Naive thymus-derived CD8-positive, alpha-beta T cell (primary cell): ENCODE measurements around the gene CDC42BPB. TPM values are rescaled to one million over a fixed set of nuclear protein-coding genes. Genes with fewer than 3 reads are reported as not detected.

Experiments used
- ATAC-seq, 2 donors: fragments of 150-1000 bp; cut with Tn5 transposase in 1 of 2; sonication (Bioruptor Pico), chemical (Tn5 transposase) in 1 of 2; 1 replicate in 1 of 2; 2 replicates in 1 of 2; pipeline ENCODE4 v1.10.0; 2021; ENCODE audit warnings: mild to moderate bottlenecking in 2 of 2, moderate library complexity in 2 of 2
- POLR2A ChIA-PET: fragments of 350-600 bp; sonication (Branson Sonifier 250); formaldehyde crosslinking; loops from one replicate; lab custom pipeline; 2021; ENCODE audit warnings: antibody characterized with exemption; lab: Charles Lee
- DNase-seq, 10 donors: peaks; one replicate each; pipeline versions ENCODE4 v3.0.0 to v3.0.0-alpha.2; 2020 to 2022
- H3K27ac Mint-ChIP-seq, 10 donors: one replicate each; pipeline ENCODE4 v1.8.0; 2020 to 2022; ENCODE audit warnings: mild to moderate bottlenecking in 10 of 10, mixed read lengths in 10 of 10, moderate library complexity in 4 of 10, inconsistent platforms in 1 of 10
- H3K27me3 Mint-ChIP-seq, 5 donors: one replicate each; pipeline ENCODE4 v1.8.0; 2021 to 2022; ENCODE audit warnings: mixed read lengths in 5 of 5
- H3K36me3 Mint-ChIP-seq, 3 donors: one replicate each; pipeline ENCODE4 v1.8.0; 2020 to 2022; ENCODE audit warnings: mixed read lengths in 3 of 3, mild to moderate bottlenecking in 2 of 3, inconsistent platforms in 1 of 3
- H3K4me1 Mint-ChIP-seq, 4 donors: one replicate each; pipeline ENCODE4 v1.8.0; 2021 to 2022; ENCODE audit warnings: mixed read lengths in 4 of 4
- H3K4me3 Mint-ChIP-seq, 10 donors: one replicate each; pipeline ENCODE4 v1.8.0; 2020 to 2022; ENCODE audit warnings: mild to moderate bottlenecking in 10 of 10, mixed read lengths in 10 of 10, moderate library complexity in 6 of 10, inconsistent platforms in 1 of 10
- H3K9me3 Mint-ChIP-seq, 9 donors: one replicate each; pipeline ENCODE4 v1.8.0; 2020 to 2022; ENCODE audit warnings: mixed read lengths in 9 of 9, mild to moderate bottlenecking in 3 of 9, inconsistent platforms in 1 of 9, moderate library complexity in 1 of 9
- polyA plus RNA-seq, 3 donors: library from polyadenylated mRNA; unstranded; fragments of 300-500 nt; fragmentation: Illumina TruSeq; gene quantifications; one replicate each; pipeline ENCODE4 v1.2.3, GENCODE V29; 2021
- total RNA-seq, 8 experiments: library from RNA in 2 of 8; stranded (reverse) in 2 of 8; gene quantifications; one replicate each; pipeline ENCODE4 v1.2.3 and lab custom pipeline; 2021 to 2026

The CDC42BPB gene
- total and polyA plus RNA-seq, 5 experiments from 2014 or later = 0.20 to 6.3 (median 0.73) TPM

GRCh38 chr14:103073876-103074728 lies 16.8 kb upstream of the CDC42BPB start:
- Mint-ChIP-seq H3K4me1 (peaks cover 0 to 8% (median 2%) of the 10 kb centered on the region in 4 donors), H3K36me3 (no peaks in the 10 kb centered on the region), H3K9me3 (no peaks in the 10 kb centered on the region), H3K27ac (no peak overlapping the region), H3K27me3 (peaks cover 0 to 14% (median 4%) of the 10 kb centered on the region in 5 donors), H3K4me3 (peak overlapping the region in 4 of 10 donors; percentile 22 to 68 (median 40))
- POLR2A ChIA-PET = interaction anchor here (1.2 kb wide), 1 partner anchor 13 kb away, joined by 4 read pairs; no protein-coding TSS in a partner anchor
- ATAC-seq = no peak
- no peak for DNase-seq

- no peaks in the 10 kb centered on the region for H3K9me3 Mint-ChIP-seq
- no peak for DNase-seq
- H3K4me3 Mint-ChIP-seq = no peak overlapping the region
- peaks cover 0 to 18% (median 4%) of the 10 kb centered on the region in 5 donors for H3K27me3 Mint-ChIP-seq
- H3K27ac Mint-ChIP-seq = no peak overlapping the region
- H3K36me3 Mint-ChIP-seq = no peaks in the 10 kb centered on the region
- ATAC-seq = no peak
- peaks cover 0 to 7% (median 2%) of the 10 kb centered on the region in 4 donors for H3K4me1 Mint-ChIP-seq
- POLR2A ChIA-PET = interaction anchor here (1.2 kb wide), 1 partner anchor 14 kb away, joined by 4 read pairs; no protein-coding TSS in a partner anchor
Measured at GRCh38 chr14:103073367-103073875, 16.1 kb upstream of the CDC42BPB start.

- Mint-ChIP-seq H3K4me3 (no peak overlapping the region), H3K9me3 (no peaks in the 10 kb centered on the region), H3K4me1 (peaks cover 0 to 4% (median 2%) of the 10 kb centered on the region in 4 donors), H3K36me3 (no peaks in the 10 kb centered on the region), H3K27me3 (peaks cover 0 to 21% (median 4%) of the 10 kb centered on the region in 5 donors), H3K27ac (no peak overlapping the region)
- no peak for ATAC-seq
- DNase-seq = no peak
- POLR2A ChIA-PET = no interaction called here
Measured at GRCh38 chr14:103072595-103073366, 15.4 kb upstream of the CDC42BPB start.

- POLR2A ChIA-PET = no interaction called here
- peaks cover 0 to 4% (median 2%) of the 10 kb centered on the region in 4 donors for H3K4me1 Mint-ChIP-seq
Measured at GRCh38 chr14:103071544-103072251, 14.3 kb upstream of the CDC42BPB start.

GRCh38 chr14:103070971-103071542 lies 13.7 kb upstream of the CDC42BPB start:
- Mint-ChIP-seq H3K27ac (no peak overlapping the region), H3K4me3 (no peak overlapping the region), H3K27me3 (peaks cover 0 to 22% (median 4%) of the 10 kb centered on the region in 5 donors), H3K36me3 (no peaks in the 10 kb centered on the region), H3K4me1 (peaks cover 0 to 4% (median 2%) of the 10 kb centered on the region in 4 donors), H3K9me3 (no peaks in the 10 kb centered on the region)
- ATAC-seq (no peak), DNase-seq (no peak)
- POLR2A ChIA-PET = no interaction called here

More at GRCh38 chr14:103071544-103072251, 14.3 kb upstream of the CDC42BPB start:
- Mint-ChIP-seq H3K4me3 (no peak overlapping the region), H3K27me3 (peaks cover 0 to 22% (median 4%) of the 10 kb centered on the region in 5 donors), H3K9me3 (no peaks in the 10 kb centered on the region), H3K27ac (no peak overlapping the region), H3K36me3 (no peaks in the 10 kb centered on the region)
- DNase-seq (no peak), ATAC-seq (no peak)

GRCh38 chr14:103070263-103070885 lies 13.0 kb upstream of the CDC42BPB start:
- POLR2A ChIA-PET = no interaction called here
- H3K27ac Mint-ChIP-seq = no peak overlapping the region
- no peaks in the 10 kb centered on the region for H3K9me3 Mint-ChIP-seq
- ATAC-seq (no peak), DNase-seq (no peak)
- H3K27me3 Mint-ChIP-seq = peaks cover 0 to 22% (median 4%) of the 10 kb centered on the region in 5 donors
- no peak overlapping the region for H3K4me3 Mint-ChIP-seq
- peaks cover 0 to 4% (median 2%) of the 10 kb centered on the region in 4 donors for H3K4me1 Mint-ChIP-seq
- H3K36me3 Mint-ChIP-seq = no peaks in the 10 kb centered on the region

GRCh38 chr14:103068351-103069073 lies 11.2 kb upstream of the CDC42BPB start:
- no peak overlapping the region for H3K4me3 Mint-ChIP-seq

GRCh38 chr14:103067231-103067954 lies 10.0 kb upstream of the CDC42BPB start:
- POLR2A ChIA-PET = no interaction called here
- H3K27ac Mint-ChIP-seq = peak overlapping the region in 1 of 10 donors; percentile 58
- H3K4me1 Mint-ChIP-seq = no peaks in the 10 kb centered on the region
- H3K36me3 Mint-ChIP-seq = no peaks in the 10 kb centered on the region
- H3K4me3 Mint-ChIP-seq = no peak overlapping the region
- DNase-seq (no peak), ATAC-seq (no peak)
- H3K27me3 Mint-ChIP-seq = peaks cover 0 to 22% (median 9%) of the 10 kb centered on the region in 5 donors
- no peaks in the 10 kb centered on the region for H3K9me3 Mint-ChIP-seq

More at GRCh38 chr14:103068351-103069073, 11.2 kb upstream of the CDC42BPB start:
- Mint-ChIP-seq H3K27me3 (peaks cover 0 to 22% (median 8%) of the 10 kb centered on the region in 5 donors), H3K4me1 (no peaks in the 10 kb centered on the region), H3K27ac (peak overlapping the region in 1 of 10 donors; percentile 25), H3K9me3 (no peaks in the 10 kb centered on the region), H3K36me3 (no peaks in the 10 kb centered on the region)
- no peak for DNase-seq
- POLR2A ChIA-PET = no interaction called here
- ATAC-seq = no peak

- no peak overlapping the region for H3K4me3 Mint-ChIP-seq
- H3K27ac Mint-ChIP-seq = no peak overlapping the region
Measured at GRCh38 chr14:103066399-103066798, 9.1 kb upstream of the CDC42BPB start.

GRCh38 chr14:103065861-103066260 lies 8.5 kb upstream of the CDC42BPB start:
- Mint-ChIP-seq H3K4me3 (no peak overlapping the region), H3K27me3 (peaks cover 0 to 20% (median 9%) of the 10 kb centered on the region in 5 donors), H3K4me1 (no peaks in the 10 kb centered on the region), H3K27ac (no peak overlapping the region), H3K9me3 (no peaks in the 10 kb centered on the region), H3K36me3 (no peaks in the 10 kb centered on the region)
- POLR2A ChIA-PET = interaction anchor here (0.6 kb wide), 1 partner anchor 145 kb away, joined by 4 read pairs; no protein-coding TSS in a partner anchor
- ATAC-seq (no peak), DNase-seq (no peak)

More at GRCh38 chr14:103066399-103066798, 9.1 kb upstream of the CDC42BPB start:
- H3K4me1 Mint-ChIP-seq = no peaks in the 10 kb centered on the region
- no peaks in the 10 kb centered on the region for H3K36me3 Mint-ChIP-seq
- H3K9me3 Mint-ChIP-seq = no peaks in the 10 kb centered on the region
- peaks cover 0 to 22% (median 9%) of the 10 kb centered on the region in 5 donors for H3K27me3 Mint-ChIP-seq
- ATAC-seq (no peak), DNase-seq (no peak)
- POLR2A ChIA-PET = no interaction called here
